HG02759 (cell line): ENCODE data around the gene SLC30A3.
"Not testable (repeated sequence)": the region's sequence is repeated elsewhere in the genome, so short reads cannot be mapped to it uniquely, and the experiment has no call there.

ENCODE experiments used
- ATAC-seq: cut with Tn5 transposase; IDR thresholded peaks from one replicate; pipeline ENCODE4 v1.9.1; 2021; ENCODE audit warnings: mild to moderate bottlenecking, moderate library complexity; ENCODE audit not compliant: unreplicated experiment

Gene SLC30A3

DNA sequence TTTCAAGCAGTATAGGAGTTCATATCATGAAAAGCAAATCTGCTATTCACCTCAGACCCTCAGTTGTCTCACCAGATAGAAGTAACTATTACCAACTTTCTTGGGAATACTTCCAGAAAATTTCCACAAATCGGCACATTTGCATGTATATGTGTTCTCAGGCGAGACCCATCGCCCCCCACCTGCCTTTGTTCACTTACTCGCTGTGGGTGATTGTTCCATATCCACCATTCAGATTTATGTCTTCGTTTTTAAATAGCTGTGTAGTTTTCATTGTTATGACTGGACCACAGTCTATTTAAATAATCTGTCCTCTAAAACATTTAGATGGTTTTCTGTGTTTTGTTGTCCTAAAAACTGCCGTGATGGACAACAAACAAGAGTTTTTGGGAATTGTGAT is 22.6 kb upstream of the SLC30A3 start:
- no peak for ATAC-seq

- no peak for ATAC-seq
Measured at GRCh38 chr2:27284996-27285395, 22.1 kb upstream of the SLC30A3 start.

GRCh38 chr2:27282892-27283291 is 20.0 kb upstream of the SLC30A3 start:
- no peak for ATAC-seq

DNA sequence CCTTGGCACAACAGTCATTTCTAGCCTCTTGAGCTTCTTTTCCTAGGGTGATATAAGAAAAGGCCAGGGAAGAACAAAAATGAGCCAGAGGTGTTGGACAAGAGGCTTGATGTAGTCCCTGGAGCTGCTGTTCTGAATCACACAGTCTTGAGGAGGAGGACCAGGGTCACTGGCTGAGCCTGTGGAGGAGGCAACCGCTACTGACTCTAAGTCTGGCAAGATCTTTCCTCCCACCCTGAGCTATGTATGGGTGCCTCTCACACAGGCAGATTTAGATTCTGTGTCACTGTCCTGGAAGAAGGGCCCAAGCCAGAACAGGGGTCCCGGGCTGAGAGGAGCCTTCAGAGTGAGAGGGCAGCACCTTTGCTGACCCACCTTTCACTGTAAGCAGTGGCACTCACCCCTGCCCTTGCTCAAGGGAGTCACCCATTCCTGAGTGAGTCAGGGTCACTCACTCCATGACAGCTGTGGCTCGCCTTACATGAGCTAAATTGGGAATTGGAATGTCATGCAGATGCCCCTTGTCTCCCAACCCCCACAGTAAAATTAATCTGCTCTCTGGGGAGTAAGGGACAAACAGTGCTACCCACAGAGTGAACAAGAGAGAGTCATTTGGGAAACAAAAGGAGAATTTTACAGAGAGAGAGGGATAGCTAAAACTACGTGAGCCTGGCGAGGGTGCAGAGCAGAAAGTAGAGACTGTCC is 19.2 kb upstream of the SLC30A3 start, which contains the start of gene TRIM54:
Gene TRIM54, plus strand, starts transcription at position 575 of the 705 bp plus-strand sequence. CDS start 303 bp downstream, outside the sequence.
- ATAC-seq = no peak

- ATAC-seq = no peak
Measured at GRCh38 chr2:27281442-27281841, 18.6 kb upstream of the SLC30A3 start.

DNA sequence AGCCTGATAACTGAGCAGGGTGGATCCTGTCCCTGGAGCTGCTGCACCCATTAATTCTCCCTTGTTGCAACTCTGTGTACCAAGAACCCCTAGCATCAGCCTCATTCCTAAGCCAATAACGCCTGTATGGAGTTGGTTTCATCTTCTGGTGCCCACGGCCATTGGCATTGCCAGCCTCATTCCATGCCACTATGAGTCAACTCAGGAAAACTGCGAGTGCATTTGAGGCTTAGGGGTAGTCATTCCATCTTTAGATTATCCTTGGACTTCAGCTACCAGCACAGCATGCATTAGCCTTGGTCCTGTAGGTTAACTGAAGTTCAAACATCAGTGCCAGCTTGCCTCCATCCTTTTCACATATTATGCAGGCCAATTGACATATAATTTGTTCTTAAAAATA is 18.0 kb upstream of the SLC30A3 start:
- no peak for ATAC-seq

GRCh38 chr2:27278010-27278409 is 15.2 kb upstream of the SLC30A3 start:
- no peak for ATAC-seq

- no peak for ATAC-seq
Measured at GRCh38 chr2:27275211-27276150, 12.6 kb upstream of the SLC30A3 start, which contains the start of gene DNAJC5G. DNAJC5G (plus strand) TSS chr2:27275433; CDS start chr2:27276729, 1,296 bp downstream.

DNA sequence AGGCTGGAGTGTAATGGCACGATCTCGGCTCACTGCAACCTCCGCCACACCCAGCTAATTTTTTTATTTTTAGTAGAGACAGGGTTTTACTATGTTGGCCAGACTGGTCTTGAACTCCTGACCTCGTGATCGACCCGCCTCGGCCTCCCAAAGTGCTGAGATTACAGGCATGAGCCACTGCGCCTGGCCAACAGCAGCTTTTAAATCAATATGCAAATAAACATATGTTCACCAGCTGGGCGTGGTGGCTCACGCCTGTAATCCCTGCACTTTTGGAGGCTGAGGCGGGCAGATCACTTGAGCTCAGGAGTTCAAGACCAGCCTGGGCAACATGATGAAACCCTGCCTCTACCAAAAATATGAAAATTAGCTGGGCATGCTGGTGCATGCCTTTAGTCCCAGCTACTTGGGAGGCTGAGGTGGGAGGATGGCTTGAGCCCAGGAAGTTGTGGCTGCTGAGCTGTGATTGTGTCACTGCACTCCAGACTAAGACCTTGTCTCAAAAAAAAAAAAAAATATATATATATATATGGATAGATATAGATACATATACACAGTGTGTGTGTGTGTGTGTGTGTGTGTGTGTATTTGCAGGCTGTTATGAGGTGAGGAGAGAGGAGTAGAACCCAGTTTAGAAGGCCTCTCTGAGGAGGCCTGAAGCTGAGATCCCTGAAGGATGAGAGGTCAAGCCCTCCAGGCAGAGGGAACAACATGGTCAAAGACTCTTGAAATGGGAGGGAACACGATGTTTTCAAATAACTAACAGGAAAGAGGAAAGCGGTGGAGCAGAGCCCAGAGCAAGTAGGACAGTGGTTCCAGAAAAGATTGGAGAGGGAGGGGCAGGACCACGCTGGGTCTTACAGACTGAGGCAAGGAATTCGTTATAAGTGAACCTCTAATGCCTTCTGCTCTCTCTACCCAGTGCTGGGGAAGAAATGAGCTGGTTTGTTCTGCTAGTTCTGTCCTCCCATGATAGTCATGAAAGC is 10.0 kb upstream of the SLC30A3 start:
- not testable (repeated sequence) for ATAC-seq

GRCh38 chr2:27271631-27272340 is 8.9 kb upstream of the SLC30A3 start:
- no peak for ATAC-seq

DNA sequence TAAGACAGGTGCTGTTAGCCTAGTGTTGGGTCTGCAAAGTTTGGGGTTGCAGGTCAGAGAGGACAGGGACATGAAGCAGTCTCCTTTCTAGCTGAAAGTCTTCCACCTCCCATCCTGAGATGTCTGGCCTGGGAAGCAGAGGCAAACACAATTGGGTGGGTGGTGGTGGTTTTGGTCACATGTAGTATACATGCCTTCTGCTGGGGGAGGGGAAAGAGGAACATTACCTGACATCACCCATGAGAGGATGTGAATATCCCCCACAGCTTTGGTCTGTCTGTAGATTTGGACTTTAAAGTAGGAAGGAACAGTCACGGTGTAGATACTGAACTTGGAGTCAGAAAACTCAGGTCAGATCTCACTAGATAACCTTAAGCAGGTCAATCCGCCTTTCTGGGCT is 7.8 kb upstream of the SLC30A3 start:
- ATAC-seq = no peak

DNA sequence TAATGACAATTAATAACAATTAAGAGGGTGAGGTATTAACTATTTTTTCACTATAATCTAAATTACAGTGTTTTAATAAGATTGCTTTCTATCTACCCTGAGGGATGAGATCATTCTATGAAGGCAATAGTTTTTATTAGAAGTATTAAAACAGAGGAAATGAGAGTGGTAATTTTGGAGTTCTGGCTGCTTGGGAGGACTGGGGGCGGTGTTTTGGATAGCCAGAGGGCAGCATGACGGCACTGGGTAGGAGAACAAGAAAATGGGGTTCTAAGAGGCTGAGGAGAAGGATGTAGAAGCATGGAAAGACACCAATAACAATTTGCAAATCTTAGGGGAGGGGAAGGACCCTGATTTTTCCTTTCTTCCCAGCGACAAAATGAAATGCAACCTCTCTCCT is 7.3 kb upstream of the SLC30A3 start:
- no peak for ATAC-seq

DNA sequence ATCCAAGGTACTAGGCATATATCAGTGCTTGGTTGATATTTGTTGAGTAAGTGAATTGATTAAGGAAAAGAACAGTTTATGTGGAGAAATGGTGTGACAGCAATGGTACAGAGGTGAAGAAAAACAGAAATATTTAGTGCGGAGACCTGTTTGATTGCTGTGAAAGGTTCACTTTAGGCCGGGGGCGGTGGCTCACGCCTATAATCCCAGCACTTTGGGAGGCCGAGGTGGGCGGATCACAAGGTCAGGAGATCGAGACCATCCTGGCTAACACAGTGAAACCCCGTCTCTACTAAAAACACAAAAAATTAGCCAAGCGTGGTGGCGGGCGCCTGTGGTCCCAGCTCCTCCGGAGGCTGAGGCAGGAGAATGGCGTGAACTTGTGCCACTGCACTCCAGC is 5.4 kb upstream of the SLC30A3 start:
- not testable (repeated sequence) for ATAC-seq

- no peak for ATAC-seq
Measured at GRCh38 chr2:27265536-27265870, 2.7 kb upstream of the SLC30A3 start.

- ATAC-seq = peak; percentile 62
Measured at GRCh38 chr2:27264753-27265535, 2.1 kb upstream of the SLC30A3 start.

- ATAC-seq = no peak
Measured at GRCh38 chr2:27264253-27264752, 1.5 kb upstream of the SLC30A3 start.

GRCh38 chr2:27263287-27264252 is 723 bp upstream of the SLC30A3 start:
- no peak for ATAC-seq

DNA sequence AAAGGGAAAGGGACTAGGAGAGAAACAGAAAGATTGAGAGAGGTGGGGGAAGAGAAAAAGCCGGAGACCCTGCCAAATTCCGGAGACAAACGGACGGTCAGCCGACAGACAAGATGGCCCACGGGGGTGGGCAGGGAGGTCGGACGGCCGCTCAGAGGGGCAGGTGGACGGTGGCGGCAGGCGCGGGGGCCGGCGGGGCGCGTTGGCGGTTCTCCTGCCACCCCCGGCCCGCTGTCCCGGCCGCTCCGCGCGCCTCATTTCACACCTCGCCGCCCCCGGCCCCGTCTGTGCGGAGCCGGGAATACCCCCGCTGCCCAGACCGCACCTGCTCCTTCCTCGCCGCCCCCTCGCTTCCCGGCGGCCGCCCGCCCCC is 935 bp downstream of the SLC30A3 start:
- ATAC-seq = no peak
